MCF 10A (cell line): Measurements from ENCODE around the gene ADSL. TPM values are rescaled to one million over a fixed set of nuclear protein-coding genes. Genes with fewer than 3 reads are reported as not detected.
A peak's percentile ranks its signal among the peaks of the same experiment; 100 is the strongest.

ENCODE experiments used
- BruUV-seq: library from RNA; stranded (reverse); fragments of 400-500 nt; replicated peaks from 2 replicates; lab custom pipeline; 2021; lab: Mats Ljungman, UMichigan
- CTCF ChIA-PET: fragments of 300-600 bp; sonication (Branson Sonifier 250); formaldehyde crosslinking; extraction: SDS; loops from one replicate; lab custom pipeline; 2021; ENCODE audit warnings: antibody characterized with exemption, inconsistent platforms; lab: Yijun Ruan, JAX
- POLR2A ChIA-PET: fragments of 300-600, 350-650 bp; sonication (Branson Sonifier 250); formaldehyde crosslinking; extraction: SDS; loops from one replicate; lab custom pipeline; 2020; ENCODE audit warnings: antibody characterized with exemption, inconsistent platforms; lab: Yijun Ruan, JAX
- DNase-seq: peaks from one replicate; pipeline ENCODE4 v3.0.0-alpha.2; 2018; ENCODE audit not compliant: unreplicated experiment
- H3K27ac Mint-ChIP-seq: one replicate; pipeline ENCODE4 v1.8.0; 2022; ENCODE audit warnings: mild to moderate bottlenecking, low read depth, mixed read lengths; ENCODE audit not compliant: unreplicated experiment
- H3K27me3 Mint-ChIP-seq: one replicate; pipeline ENCODE4 v1.8.0; 2022; ENCODE audit warnings: mixed read lengths; ENCODE audit not compliant: insufficient read depth, unreplicated experiment
- H3K36me3 Mint-ChIP-seq: one replicate; pipeline ENCODE4 v1.8.0; 2022; ENCODE audit warnings: mild to moderate bottlenecking, moderate library complexity, mixed read lengths; ENCODE audit not compliant: insufficient read depth, unreplicated experiment
- H3K4me1 Mint-ChIP-seq: one replicate; pipeline ENCODE4 v1.8.0; 2022; ENCODE audit warnings: mixed read lengths; ENCODE audit not compliant: insufficient read depth, unreplicated experiment
- H3K4me3 Mint-ChIP-seq: one replicate; pipeline ENCODE4 v1.8.0; 2022; ENCODE audit warnings: mild to moderate bottlenecking, moderate library complexity, mixed read lengths; ENCODE audit not compliant: unreplicated experiment
- H3K9me3 Mint-ChIP-seq: one replicate; pipeline ENCODE4 v1.8.0; 2022; ENCODE audit warnings: mixed read lengths; ENCODE audit not compliant: unreplicated experiment
- CTCF ChIP-seq: fragments of 200-600 bp; IDR thresholded peaks from one replicate; pipeline ENCODE4 v1.8.0; 2022; ENCODE audit warnings: antibody characterized with exemption, mild to moderate bottlenecking; ENCODE audit not compliant: unreplicated experiment
- intact Hi-C: fragments of 100-400 bp; cut with micrococcal nuclease; formaldehyde crosslinking; loops from 2 replicates; pipeline ENCODE4 v1.14.1; 2022
- total RNA-seq: library from RNA; stranded (reverse); gene quantifications from 2 replicates; pipeline ENCODE4 v1.2.3, GENCODE V29; 2022

Gene ADSL
- total RNA-seq, 1 experiment from 2014 or later: 129 TPM

- Mint-ChIP-seq H3K36me3 (peaks cover 64% of the 10 kb centered on the region), H3K27me3 (no peaks in the 10 kb centered on the region), H3K9me3 (no peaks in the 10 kb centered on the region), H3K27ac (peak overlapping the region; percentile 37), H3K4me1 (peaks cover 5% of the 10 kb centered on the region), H3K4me3 (no peak overlapping the region)
- intact Hi-C loops: no loop called here
- no TSS peak for BruUV-seq
- CTCF ChIA-PET: no interaction called here
- no peak for TF ChIP-seq CTCF
- no peak for DNase-seq
- POLR2A ChIA-PET: no interaction called here
Observed at GRCh38 chr22:40421941-40422340, 75.6 kb downstream of the ADSL start.

DNA sequence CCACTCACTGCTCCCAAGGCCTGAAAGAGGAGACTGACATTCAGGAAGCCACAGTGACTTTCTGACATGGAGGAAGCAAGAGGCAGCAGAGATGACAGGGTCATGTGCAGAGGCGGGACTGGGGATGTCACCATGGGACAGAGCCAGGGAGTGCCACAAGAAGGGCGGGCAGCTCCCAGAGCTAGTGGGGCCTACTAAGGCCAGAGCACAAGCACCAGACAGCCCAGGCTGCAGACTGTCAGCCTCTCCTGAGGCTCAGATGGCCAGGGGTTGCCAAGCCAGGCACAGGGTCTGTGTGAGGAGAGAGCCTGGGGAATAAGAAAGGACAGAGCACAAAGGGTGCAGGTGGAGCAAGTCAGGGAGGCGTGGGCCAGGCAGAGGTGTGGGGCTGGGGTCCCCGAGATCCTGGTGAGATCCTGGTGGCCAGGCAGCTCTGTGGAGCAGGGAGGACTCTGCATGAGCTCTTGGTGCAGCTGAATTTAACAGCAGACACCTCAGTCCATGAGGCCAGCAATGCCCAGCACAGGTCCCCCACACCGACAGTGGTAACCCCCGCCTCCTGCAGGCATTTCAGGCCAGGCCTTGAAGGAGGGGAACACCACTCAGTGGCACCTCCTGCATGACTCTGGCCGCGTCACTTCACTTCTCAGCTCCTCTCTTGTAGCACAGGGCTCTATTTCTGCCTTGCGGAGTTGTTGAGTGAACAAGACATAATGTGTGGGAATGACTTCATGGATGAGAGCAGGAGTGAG lies 76.4 kb downstream of the ADSL start:
- peaks cover 63% of the 10 kb centered on the region for H3K36me3 Mint-ChIP-seq
- POLR2A ChIA-PET: no interaction called here
- H3K27me3 Mint-ChIP-seq: no peaks in the 10 kb centered on the region
- no peak overlapping the region for H3K27ac Mint-ChIP-seq
- BruUV-seq: no TSS peak
- H3K4me3 Mint-ChIP-seq: no peak overlapping the region
- no peak for TF ChIP-seq CTCF
- H3K4me1 Mint-ChIP-seq: peaks cover 5% of the 10 kb centered on the region
- intact Hi-C loops: no loop called here
- CTCF ChIA-PET: no interaction called here
- DNase-seq: no peak
- no peaks in the 10 kb centered on the region for H3K9me3 Mint-ChIP-seq

DNA sequence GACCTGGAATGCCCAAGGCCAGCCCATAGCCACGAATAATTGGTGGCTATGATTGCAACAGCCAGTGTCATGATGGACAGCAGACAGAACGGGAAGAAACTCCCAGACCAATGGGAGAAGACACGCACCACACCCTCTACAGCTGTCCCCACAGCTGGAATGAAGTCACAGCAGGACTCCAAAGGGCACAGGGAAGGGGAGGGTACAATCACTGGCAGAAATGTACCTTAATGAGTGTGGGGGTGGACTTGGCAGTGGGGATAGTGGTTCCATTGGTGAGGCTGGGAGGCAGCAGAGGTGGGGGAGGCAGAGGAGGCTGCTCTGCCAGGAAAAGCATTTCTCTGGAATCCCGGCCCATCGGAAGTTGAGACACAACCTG lies 77.0 kb downstream of the ADSL start:
- POLR2A ChIA-PET: no interaction called here
- TF ChIP-seq CTCF: no peak
- Mint-ChIP-seq H3K27me3 (no peaks in the 10 kb centered on the region), H3K27ac (peak overlapping the region; percentile 36), H3K9me3 (no peaks in the 10 kb centered on the region), H3K36me3 (peaks cover 68% of the 10 kb centered on the region), H3K4me1 (peaks cover 5% of the 10 kb centered on the region), H3K4me3 (no peak overlapping the region)
- no TSS peak for BruUV-seq
- CTCF ChIA-PET: interaction anchor here (0.9 kb wide), 1 partner anchor 13 kb away, joined by 5 read pairs; no protein-coding TSS in a partner anchor
- intact Hi-C loops: no loop called here
- DNase-seq: no peak

GRCh38 chr22:40423882-40424640 lies 77.8 kb downstream of the ADSL start:
- H3K4me1 Mint-ChIP-seq: peaks cover 5% of the 10 kb centered on the region
- peak overlapping the region; percentile 36 for H3K27ac Mint-ChIP-seq
- H3K27me3 Mint-ChIP-seq: no peaks in the 10 kb centered on the region
- ChIA-PET POLR2A (interaction anchor here (0.6 to 2.6 kb wide), 2 partner anchors 8 to 1289 kb away, joined by 3 to 6 read pairs; no protein-coding TSS in a partner anchor), CTCF (interaction anchor here (0.6 to 1.3 kb wide), 3 partner anchors 12 to 68 kb away, joined by 3 to 5 read pairs (median 4); no protein-coding TSS in a partner anchor)
- TF ChIP-seq CTCF: no peak
- peaks cover 75% of the 10 kb centered on the region for H3K36me3 Mint-ChIP-seq
- no peak overlapping the region for H3K4me3 Mint-ChIP-seq
- no TSS peak for BruUV-seq
- no peak for DNase-seq
- intact Hi-C loops: no loop called here
- no peaks in the 10 kb centered on the region for H3K9me3 Mint-ChIP-seq
